NCI-H1105 (cell line): ENCODE data around the gene TRAPPC12.
"Not testable (repeated sequence)": the region's sequence is repeated elsewhere in the genome, so short reads cannot be mapped to it uniquely, and the experiment has no call there.

Source experiments
- DNase-seq: peaks from one replicate; lab custom pipeline; 2025; lab: John Stamatoyannopoulos, UW

Gene TRAPPC12

GRCh38 chr2:3505771-3506170 is 126.3 kb downstream of the TRAPPC12 start:
- DNase-seq = no peak

- no peak for DNase-seq
Observed at GRCh38 chr2:3512086-3512485, 132.6 kb downstream of the TRAPPC12 start.

- no peak for DNase-seq
Observed at GRCh38 chr2:3513026-3513810, 133.7 kb downstream of the TRAPPC12 start.

- DNase-seq = not testable (repeated sequence)
Observed at GRCh38 chr2:3515438-3515837, 135.9 kb downstream of the TRAPPC12 start.

GRCh38 chr2:3516831-3517230 is 137.3 kb downstream of the TRAPPC12 start:
- DNase-seq = no peak

GRCh38 chr2:3517948-3518495 is 138.5 kb downstream of the TRAPPC12 start:
- DNase-seq = no peak

- DNase-seq = peak; percentile 93
Observed at GRCh38 chr2:3518496-3519254, 139.2 kb downstream of the TRAPPC12 start.

GRCh38 chr2:3519255-3520205 is 140.0 kb downstream of the TRAPPC12 start, which contains the start of gene ADI1:
TSS of gene ADI1 (minus strand) at chr2:3519531. CDS start at chr2:3519487, 44 bp downstream.
- DNase-seq = peak; percentile 59

GRCh38 chr2:3520591-3520990 is 141.1 kb downstream of the TRAPPC12 start:
- DNase-seq = no peak

- DNase-seq = no peak
Observed at GRCh38 chr2:3522961-3523421, 143.5 kb downstream of the TRAPPC12 start.

GRCh38 chr2:3523551-3524041 is 144.1 kb downstream of the TRAPPC12 start:
- no peak for DNase-seq

GRCh38 chr2:3526871-3527270 is 147.4 kb downstream of the TRAPPC12 start:
- no peak for DNase-seq

- no peak for DNase-seq
Observed at GRCh38 chr2:3527886-3528785, 148.6 kb downstream of the TRAPPC12 start.
